ENCODE results near the gene BCKDHB. TPM values are rescaled to one million over a fixed set of nuclear protein-coding genes. Genes with fewer than 3 reads are reported as not detected.
"Not testable (repeated sequence)": the region's sequence is repeated elsewhere in the genome, so short reads cannot be mapped to it uniquely, and the experiment has no call there.

BCKDHB gene
- total RNA-seq, 2 donors from 2014 or later = 15.4 to 15.6 TPM

GRCh38 chr6:80287112-80287511 lies 180.6 kb downstream of the BCKDHB start:
- ATAC-seq = no peak
- DNase-seq = no peak
- intact Hi-C loops (cut with DNase I) = no loop called here

- DNase-seq (no peak), ATAC-seq (no peak)
- intact Hi-C loops (cut with DNase I) = no loop called here
Observed at GRCh38 chr6:80287607-80288006, 181.1 kb downstream of the BCKDHB start.

GRCh38 chr6:80289727-80290126 lies 183.3 kb downstream of the BCKDHB start:
- ATAC-seq (no peak), DNase-seq (no peak)
- intact Hi-C loops (cut with DNase I) = no loop called here

GRCh38 chr6:80294531-80294930 lies 188.1 kb downstream of the BCKDHB start:
- ATAC-seq; intact Hi-C loops (cut with DNase I); DNase-seq: not testable (repeated sequence)

- DNase-seq (no peak), ATAC-seq (no peak)
- intact Hi-C loops (cut with DNase I) = no loop called here
Observed at GRCh38 chr6:80302716-80303115, 196.2 kb downstream of the BCKDHB start.

GRCh38 chr6:80304014-80304413 lies 197.5 kb downstream of the BCKDHB start:
- DNase-seq (no peak), ATAC-seq (no peak)
- intact Hi-C loops (cut with DNase I) = no loop called here

- ATAC-seq (no peak), DNase-seq (no peak)
- intact Hi-C loops (cut with DNase I) = no loop called here
Observed at GRCh38 chr6:80314531-80314930, 208.1 kb downstream of the BCKDHB start.

GRCh38 chr6:80316686-80317231 lies 210.3 kb downstream of the BCKDHB start:
- DNase-seq (no peak), ATAC-seq (no peak)
- intact Hi-C loops (cut with DNase I) = no loop called here

- ATAC-seq (no peak), DNase-seq (no peak)
- intact Hi-C loops (cut with DNase I) = no loop called here
Observed at GRCh38 chr6:80319196-80319595, 212.7 kb downstream of the BCKDHB start.

GRCh38 chr6:80321011-80321410 lies 214.5 kb downstream of the BCKDHB start:
- DNase-seq = no peak
- ATAC-seq = no peak
- intact Hi-C loops (cut with DNase I) = no loop called here

- intact Hi-C loops (cut with DNase I) = no loop called here
Observed at GRCh38 chr6:80325742-80326141, 219.3 kb downstream of the BCKDHB start.

GRCh38 chr6:80328652-80329051 lies 222.2 kb downstream of the BCKDHB start:
- no peak for ATAC-seq
- no peak for DNase-seq

More at GRCh38 chr6:80325742-80326141, 219.3 kb downstream of the BCKDHB start:
- DNase-seq (no peak), ATAC-seq (no peak)

GRCh38 chr6:80329496-80329895 lies 223.0 kb downstream of the BCKDHB start:
- ATAC-seq (no peak), DNase-seq (no peak)
- intact Hi-C loops (cut with DNase I) = no loop called here

More at GRCh38 chr6:80328652-80329051, 222.2 kb downstream of the BCKDHB start:
- intact Hi-C loops (cut with DNase I) = no loop called here

- intact Hi-C loops (cut with DNase I) = loop anchor here in 1 of 2 donors (10.0 kb wide), 1 partner anchor 116 kb away; no protein-coding TSS in a partner anchor
- ATAC-seq = no peak
Observed at GRCh38 chr6:80330961-80331360, 224.5 kb downstream of the BCKDHB start.

GRCh38 chr6:80331522-80331921 lies 225.1 kb downstream of the BCKDHB start:
- ATAC-seq (no peak), DNase-seq (no peak)
- intact Hi-C loops (cut with DNase I) = loop anchor here in 1 of 2 donors (10.0 kb wide), 1 partner anchor 117 kb away; no protein-coding TSS in a partner anchor

More at GRCh38 chr6:80330961-80331360, 224.5 kb downstream of the BCKDHB start:
- no peak for DNase-seq

- ATAC-seq (peak; percentile 27 to 38), DNase-seq (no peak)
- intact Hi-C loops (cut with DNase I) = loop anchor here in 1 of 2 donors (10.0 kb wide), 1 partner anchor 117 kb away; no protein-coding TSS in a partner anchor
Observed at GRCh38 chr6:80331974-80332373, 225.5 kb downstream of the BCKDHB start.

GRCh38 chr6:80333342-80333741 lies 226.9 kb downstream of the BCKDHB start:
- no peak for ATAC-seq
- DNase-seq = no peak
- intact Hi-C loops (cut with DNase I) = loop anchor here in 1 of 2 donors (10.0 kb wide), 1 partner anchor 119 kb away; no protein-coding TSS in a partner anchor

GRCh38 chr6:80335121-80335531 lies 228.7 kb downstream of the BCKDHB start:
- no peak for DNase-seq
- intact Hi-C loops (cut with DNase I) = loop anchor here in 1 of 2 donors (10.0 kb wide), 1 partner anchor 120 kb away; no protein-coding TSS in a partner anchor

GRCh38 chr6:80336911-80337310 lies 230.4 kb downstream of the BCKDHB start:
- DNase-seq (no peak), ATAC-seq (no peak)
- intact Hi-C loops (cut with DNase I) = loop anchor here in 1 of 2 donors (10.0 kb wide), 1 partner anchor 122 kb away; no protein-coding TSS in a partner anchor

More at GRCh38 chr6:80335121-80335531, 228.7 kb downstream of the BCKDHB start:
- ATAC-seq = no peak

- DNase-seq = peak; percentile 79
- intact Hi-C loops (cut with DNase I) = loop anchor here in 1 of 2 donors (10.0 kb wide), 1 partner anchor 124 kb away; no protein-coding TSS in a partner anchor
- peak; percentile 45 to 47 for ATAC-seq
Observed at GRCh38 chr6:80338201-80338836, 231.8 kb downstream of the BCKDHB start.
